ENCODE data around the gene PSMD2. TPM values are rescaled to one million over a fixed set of nuclear protein-coding genes. Genes with fewer than 3 reads are reported as not detected.

PSMD2 gene
- total and polyA plus RNA-seq, 10 of the 15 experiments (the other 5 are each of a cell fraction or from before 2014, with no cell fraction given): 103 to 515 (median 197) TPM

DNA sequence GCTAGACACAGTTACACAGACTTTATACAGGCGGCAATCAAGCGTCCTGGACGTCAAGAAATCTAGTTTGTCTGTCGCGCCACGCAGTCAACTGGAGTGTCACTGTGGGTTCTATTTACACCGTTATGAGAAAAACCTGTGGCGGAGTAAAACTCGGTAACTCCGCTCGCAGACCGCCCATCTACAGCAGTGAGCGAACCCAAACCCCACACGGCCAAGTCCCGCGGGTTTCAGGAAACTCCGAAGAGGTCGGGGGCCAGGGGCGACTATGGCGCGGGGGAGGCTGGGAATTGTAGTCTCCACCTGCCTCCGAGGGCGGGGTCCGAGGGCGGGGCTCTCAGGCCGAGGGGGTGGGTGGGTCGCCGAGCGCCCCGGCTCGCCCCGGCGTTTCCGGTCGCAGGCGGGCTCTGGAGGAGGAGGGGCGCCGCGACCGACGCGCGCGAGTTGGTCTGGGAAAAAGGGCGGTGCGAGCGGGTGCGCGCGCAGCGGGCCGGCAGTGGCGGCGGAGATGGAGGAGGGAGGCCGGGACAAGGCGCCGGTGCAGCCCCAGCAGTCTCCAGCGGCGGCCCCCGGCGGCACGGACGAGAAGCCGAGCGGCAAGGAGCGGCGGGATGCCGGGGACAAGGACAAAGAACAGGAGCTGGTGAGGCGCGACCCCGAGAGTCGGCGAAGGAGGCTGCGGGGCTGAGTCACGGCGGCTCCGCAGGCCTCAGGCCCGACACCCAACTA is at the start of gene PSMD2 (continued):
- TF ChIP-seq, protein P1, sequence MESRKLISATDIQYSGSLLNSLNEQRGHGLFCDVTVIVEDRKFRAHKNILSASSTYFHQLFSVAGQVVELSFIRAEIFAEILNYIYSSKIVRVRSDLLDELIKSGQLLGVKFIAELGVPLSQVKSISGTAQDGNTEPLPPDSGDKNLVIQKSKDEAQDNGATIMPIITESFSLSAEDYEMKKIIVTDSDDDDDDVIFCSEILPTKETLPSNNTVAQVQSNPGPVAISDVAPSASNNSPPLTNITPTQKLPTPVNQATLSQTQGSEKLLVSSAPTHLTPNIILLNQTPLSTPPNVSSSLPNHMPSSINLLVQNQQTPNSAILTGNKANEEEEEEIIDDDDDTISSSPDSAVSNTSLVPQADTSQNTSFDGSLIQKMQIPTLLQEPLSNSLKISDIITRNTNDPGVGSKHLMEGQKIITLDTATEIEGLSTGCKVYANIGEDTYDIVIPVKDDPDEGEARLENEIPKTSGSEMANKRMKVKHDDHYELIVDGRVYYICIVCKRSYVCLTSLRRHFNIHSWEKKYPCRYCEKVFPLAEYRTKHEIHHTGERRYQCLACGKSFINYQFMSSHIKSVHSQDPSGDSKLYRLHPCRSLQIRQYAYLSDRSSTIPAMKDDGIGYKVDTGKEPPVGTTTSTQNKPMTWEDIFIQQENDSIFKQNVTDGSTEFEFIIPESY (IDR thresholded peaks at IDR 0.05): no peak
- TF ChIP-seq NFYA (IDR thresholded peaks at IDR 0.05; ENCODE audit: borderline replicate concordance, low read depth, low read length): no peak
- peak; percentile 25; the same call in 1 of the 2 replicates for TF ChIP-seq SMAD5 (IDR thresholded peaks at IDR 0.05; ENCODE audit: low read depth)
- TF ChIP-seq, protein P2, sequence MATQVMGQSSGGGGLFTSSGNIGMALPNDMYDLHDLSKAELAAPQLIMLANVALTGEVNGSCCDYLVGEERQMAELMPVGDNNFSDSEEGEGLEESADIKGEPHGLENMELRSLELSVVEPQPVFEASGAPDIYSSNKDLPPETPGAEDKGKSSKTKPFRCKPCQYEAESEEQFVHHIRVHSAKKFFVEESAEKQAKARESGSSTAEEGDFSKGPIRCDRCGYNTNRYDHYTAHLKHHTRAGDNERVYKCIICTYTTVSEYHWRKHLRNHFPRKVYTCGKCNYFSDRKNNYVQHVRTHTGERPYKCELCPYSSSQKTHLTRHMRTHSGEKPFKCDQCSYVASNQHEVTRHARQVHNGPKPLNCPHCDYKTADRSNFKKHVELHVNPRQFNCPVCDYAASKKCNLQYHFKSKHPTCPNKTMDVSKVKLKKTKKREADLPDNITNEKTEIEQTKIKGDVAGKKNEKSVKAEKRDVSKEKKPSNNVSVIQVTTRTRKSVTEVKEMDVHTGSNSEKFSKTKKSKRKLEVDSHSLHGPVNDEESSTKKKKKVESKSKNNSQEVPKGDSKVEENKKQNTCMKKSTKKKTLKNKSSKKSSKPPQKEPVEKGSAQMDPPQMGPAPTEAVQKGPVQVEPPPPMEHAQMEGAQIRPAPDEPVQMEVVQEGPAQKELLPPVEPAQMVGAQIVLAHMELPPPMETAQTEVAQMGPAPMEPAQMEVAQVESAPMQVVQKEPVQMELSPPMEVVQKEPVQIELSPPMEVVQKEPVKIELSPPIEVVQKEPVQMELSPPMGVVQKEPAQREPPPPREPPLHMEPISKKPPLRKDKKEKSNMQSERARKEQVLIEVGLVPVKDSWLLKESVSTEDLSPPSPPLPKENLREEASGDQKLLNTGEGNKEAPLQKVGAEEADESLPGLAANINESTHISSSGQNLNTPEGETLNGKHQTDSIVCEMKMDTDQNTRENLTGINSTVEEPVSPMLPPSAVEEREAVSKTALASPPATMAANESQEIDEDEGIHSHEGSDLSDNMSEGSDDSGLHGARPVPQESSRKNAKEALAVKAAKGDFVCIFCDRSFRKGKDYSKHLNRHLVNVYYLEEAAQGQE (IDR thresholded peaks at IDR 0.05; ENCODE audit: low read depth, low read length): no peak
- peak; percentile 80 for TF ChIP-seq YY1 (IDR thresholded peaks at IDR 0.05; ENCODE audit: low read depth, low read length)
- TF ChIP-seq, protein P3, sequence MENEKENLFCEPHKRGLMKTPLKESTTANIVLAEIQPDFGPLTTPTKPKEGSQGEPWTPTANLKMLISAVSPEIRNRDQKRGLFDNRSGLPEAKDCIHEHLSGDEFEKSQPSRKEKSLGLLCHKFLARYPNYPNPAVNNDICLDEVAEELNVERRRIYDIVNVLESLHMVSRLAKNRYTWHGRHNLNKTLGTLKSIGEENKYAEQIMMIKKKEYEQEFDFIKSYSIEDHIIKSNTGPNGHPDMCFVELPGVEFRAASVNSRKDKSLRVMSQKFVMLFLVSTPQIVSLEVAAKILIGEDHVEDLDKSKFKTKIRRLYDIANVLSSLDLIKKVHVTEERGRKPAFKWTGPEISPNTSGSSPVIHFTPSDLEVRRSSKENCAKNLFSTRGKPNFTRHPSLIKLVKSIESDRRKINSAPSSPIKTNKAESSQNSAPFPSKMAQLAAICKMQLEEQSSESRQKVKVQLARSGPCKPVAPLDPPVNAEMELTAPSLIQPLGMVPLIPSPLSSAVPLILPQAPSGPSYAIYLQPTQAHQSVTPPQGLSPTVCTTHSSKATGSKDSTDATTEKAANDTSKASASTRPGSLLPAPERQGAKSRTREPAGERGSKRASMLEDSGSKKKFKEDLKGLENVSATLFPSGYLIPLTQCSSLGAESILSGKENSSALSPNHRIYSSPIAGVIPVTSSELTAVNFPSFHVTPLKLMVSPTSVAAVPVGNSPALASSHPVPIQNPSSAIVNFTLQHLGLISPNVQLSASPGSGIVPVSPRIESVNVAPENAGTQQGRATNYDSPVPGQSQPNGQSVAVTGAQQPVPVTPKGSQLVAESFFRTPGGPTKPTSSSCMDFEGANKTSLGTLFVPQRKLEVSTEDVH (IDR thresholded peaks at IDR 0.05; ENCODE audit: low read depth, partially characterized antibody): no peak
- no peak for TF ChIP-seq FOS (IDR thresholded peaks at IDR 0.05; ENCODE audit: borderline replicate concordance, extremely low read depth, insufficient read length)
- TF ChIP-seq KLF5 (IDR thresholded peaks at IDR 0.05; ENCODE audit: partially characterized antibody): no peak
- TF ChIP-seq, protein P4, sequence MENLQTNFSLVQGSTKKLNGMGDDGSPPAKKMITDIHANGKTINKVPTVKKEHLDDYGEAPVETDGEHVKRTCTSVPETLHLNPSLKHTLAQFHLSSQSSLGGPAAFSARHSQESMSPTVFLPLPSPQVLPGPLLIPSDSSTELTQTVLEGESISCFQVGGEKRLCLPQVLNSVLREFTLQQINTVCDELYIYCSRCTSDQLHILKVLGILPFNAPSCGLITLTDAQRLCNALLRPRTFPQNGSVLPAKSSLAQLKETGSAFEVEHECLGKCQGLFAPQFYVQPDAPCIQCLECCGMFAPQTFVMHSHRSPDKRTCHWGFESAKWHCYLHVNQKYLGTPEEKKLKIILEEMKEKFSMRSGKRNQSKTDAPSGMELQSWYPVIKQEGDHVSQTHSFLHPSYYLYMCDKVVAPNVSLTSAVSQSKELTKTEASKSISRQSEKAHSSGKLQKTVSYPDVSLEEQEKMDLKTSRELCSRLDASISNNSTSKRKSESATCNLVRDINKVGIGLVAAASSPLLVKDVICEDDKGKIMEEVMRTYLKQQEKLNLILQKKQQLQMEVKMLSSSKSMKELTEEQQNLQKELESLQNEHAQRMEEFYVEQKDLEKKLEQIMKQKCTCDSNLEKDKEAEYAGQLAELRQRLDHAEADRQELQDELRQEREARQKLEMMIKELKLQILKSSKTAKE (IDR thresholded peaks at IDR 0.05; ENCODE audit: low read depth, poor library complexity, severe bottlenecking): no peak
- TF ChIP-seq RB1 (IDR thresholded peaks at IDR 0.05; ENCODE audit: borderline replicate concordance): peak; percentile 68
- TF ChIP-seq, protein P5, sequence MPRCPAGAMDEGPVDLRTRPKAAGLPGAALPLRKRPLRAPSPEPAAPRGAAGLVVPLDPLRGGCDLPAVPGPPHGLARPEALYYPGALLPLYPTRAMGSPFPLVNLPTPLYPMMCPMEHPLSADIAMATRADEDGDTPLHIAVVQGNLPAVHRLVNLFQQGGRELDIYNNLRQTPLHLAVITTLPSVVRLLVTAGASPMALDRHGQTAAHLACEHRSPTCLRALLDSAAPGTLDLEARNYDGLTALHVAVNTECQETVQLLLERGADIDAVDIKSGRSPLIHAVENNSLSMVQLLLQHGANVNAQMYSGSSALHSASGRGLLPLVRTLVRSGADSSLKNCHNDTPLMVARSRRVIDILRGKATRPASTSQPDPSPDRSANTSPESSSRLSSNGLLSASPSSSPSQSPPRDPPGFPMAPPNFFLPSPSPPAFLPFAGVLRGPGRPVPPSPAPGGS (IDR thresholded peaks at IDR 0.05; ENCODE audit: borderline replicate concordance, insufficient read depth, low read depth, low read length, poor library complexity, severe bottlenecking): no peak
- peak; percentile 95 for TF ChIP-seq NR2C1 (IDR thresholded peaks at IDR 0.05)
- 0 out of 2 replicates have a peak, but pooled peaks have one; percentile 14 for TF ChIP-seq DPF2 (IDR thresholded peaks at IDR 0.05)
- TF ChIP-seq PAX8 (IDR thresholded peaks at IDR 0.05): no peak
- no peak for TF ChIP-seq NFYB (IDR thresholded peaks at IDR 0.05; ENCODE audit: insufficient read depth, low read depth, low read length)
- peak; percentile 41; the same call in 1 of the 2 replicates for TF ChIP-seq RUNX3 (IDR thresholded peaks at IDR 0.05; ENCODE audit: low read length)
- no peak for TF ChIP-seq ESRRA (IDR thresholded peaks at IDR 0.05; ENCODE audit: low read length)
- TF ChIP-seq ZNF217 (IDR thresholded peaks at IDR 0.05): no peak

Data from GM12878 (cell line).